Erythroblast (primary cell): ENCODE data around the gene FAM98A.

Source experiments
- DNase-seq, 2 experiments: peaks; one replicate each; lab custom pipeline; 2025; lab: John Stamatoyannopoulos, UW
- GATA1 ChIP-seq: IDR thresholded peaks from 2 replicates; pipeline ENCODE4 v1.6.1; 2011; ENCODE audit warnings: low read depth, mild to moderate bottlenecking, control low read depth, low read length, moderate library complexity
- POLR2A ChIP-seq: IDR thresholded peaks from 2 replicates; pipeline ENCODE4 v1.6.1; 2011; ENCODE audit warnings: mild to moderate bottlenecking, low read length

Gene FAM98A

GRCh38 chr2:33579227-33579626, 19.9 kb downstream of the FAM98A start:
- no peak for TF ChIP-seq GATA1
- no peak for TF ChIP-seq POLR2A
- DNase-seq: no peak

- TF ChIP-seq GATA1 (no peak), POLR2A (no peak)
- DNase-seq: no peak
These were observed 21.4 kb downstream of the FAM98A start for GRCh38 chr2:33577668-33578067.

GRCh38 chr2:33577084-33577483, 22.0 kb downstream of the FAM98A start:
- no peak for TF ChIP-seq POLR2A
- TF ChIP-seq GATA1: no peak
- DNase-seq: no peak

GRCh38 chr2:33573657-33574056, 25.4 kb downstream of the FAM98A start:
- no peak for DNase-seq
- TF ChIP-seq POLR2A (no peak), GATA1 (no peak)

- no peak for DNase-seq
- no peak for TF ChIP-seq POLR2A
- TF ChIP-seq GATA1: no peak
These were observed 28.4 kb downstream of the FAM98A start for GRCh38 chr2:33570681-33571080.

- TF ChIP-seq GATA1 (no peak), POLR2A (no peak)
- DNase-seq: no peak
These were observed 37.2 kb downstream of the FAM98A start for GRCh38 chr2:33561872-33562271.

GRCh38 chr2:33560017-33560416, 39.1 kb downstream of the FAM98A start:
- no peak for TF ChIP-seq POLR2A
- no peak for TF ChIP-seq GATA1
- DNase-seq: no peak

GRCh38 chr2:33559328-33559727, 39.8 kb downstream of the FAM98A start:
- TF ChIP-seq POLR2A (no peak), GATA1 (no peak)
- no peak for DNase-seq

- no peak for TF ChIP-seq GATA1
- DNase-seq: no peak
These were observed 43.4 kb downstream of the FAM98A start for GRCh38 chr2:33555681-33556080.

GRCh38 chr2:33552758-33553461, 46.2 kb downstream of the FAM98A start:
- DNase-seq: no peak
- TF ChIP-seq POLR2A (no peak), GATA1 (no peak)

- DNase-seq: no peak
- TF ChIP-seq POLR2A: no peak
- TF ChIP-seq GATA1: no peak
These were observed 48.9 kb downstream of the FAM98A start for GRCh38 chr2:33550206-33550605.

GRCh38 chr2:33541243-33541642, 57.9 kb downstream of the FAM98A start:
- no peak for TF ChIP-seq POLR2A
- no peak for TF ChIP-seq GATA1
- no peak for DNase-seq

GRCh38 chr2:33535421-33535820, 63.7 kb downstream of the FAM98A start:
- TF ChIP-seq GATA1 (no peak), POLR2A (no peak)
- DNase-seq: no peak
